Activated B cell treated with CpG ODN at 0.5 μM for 24 hours (primary cell): ENCODE measurements around the gene FAM13C. TPM values are rescaled to one million over a fixed set of nuclear protein-coding genes. Genes with fewer than 3 reads are reported as not detected.

Experiments used
- ATAC-seq: fragments of 200-7000 bp; cut with Tn5 transposase; one replicate; pipeline ENCODE4 v1.10.0; 2021; ENCODE audit warnings: low read depth, mild to moderate bottlenecking, moderate library complexity
- CTCF ChIA-PET: fragments of 350-600 bp; sonication (Branson Sonifier 250); formaldehyde crosslinking; loops from one replicate; lab custom pipeline; 2021; ENCODE audit warnings: antibody characterized with exemption; lab: Charles Lee
- POLR2A ChIA-PET: fragments of 350-600 bp; sonication (Branson Sonifier 250); formaldehyde crosslinking; loops from one replicate; lab custom pipeline; 2021; ENCODE audit warnings: antibody characterized with exemption; lab: Charles Lee
- DNase-seq: peaks from one replicate; pipeline ENCODE4 v3.0.0; 2022
- H3K27ac Mint-ChIP-seq: one replicate; pipeline ENCODE4 v1.8.0; 2020; ENCODE audit warnings: mixed read lengths
- H3K27me3 Mint-ChIP-seq: one replicate; pipeline ENCODE4 v1.8.0; 2021; ENCODE audit warnings: mixed read lengths
- H3K36me3 Mint-ChIP-seq: one replicate; pipeline ENCODE4 v1.8.0; 2021; ENCODE audit warnings: low read depth, mixed read lengths
- H3K4me1 Mint-ChIP-seq: one replicate; pipeline ENCODE4 v1.8.0; 2021; ENCODE audit warnings: mixed read lengths
- H3K4me3 Mint-ChIP-seq: one replicate; pipeline ENCODE4 v1.8.0; 2020; ENCODE audit warnings: mild to moderate bottlenecking, mixed read lengths
- H3K9me3 Mint-ChIP-seq: one replicate; pipeline ENCODE4 v1.8.0; 2020; ENCODE audit warnings: mixed read lengths
- CTCF ChIP-seq: fragments of 200-600 bp; IDR thresholded peaks from one replicate; pipeline ENCODE4 v1.8.0; 2022; ENCODE audit warnings: antibody characterized with exemption, mild to moderate bottlenecking
- intact Hi-C: fragments of 100-400 bp; cut with micrococcal nuclease; formaldehyde crosslinking; loops from one replicate; pipeline ENCODE4 v1.15.1; 2024
- total RNA-seq: library from RNA; stranded (reverse); gene quantifications from 2 replicates; pipeline ENCODE4 v1.2.3, GENCODE V29; 2022

Gene FAM13C
- total RNA-seq, 1 donor from 2014 or later: not detected

- TF ChIP-seq CTCF: no peak
- H3K36me3 Mint-ChIP-seq: no peaks in the 10 kb centered on the region
- no peak overlapping the region for H3K27ac Mint-ChIP-seq
- CTCF ChIA-PET: no interaction called here
- POLR2A ChIA-PET: no interaction called here
- peaks cover 11% of the 10 kb centered on the region for H3K27me3 Mint-ChIP-seq
- intact Hi-C loops: no loop called here
- no peak overlapping the region for H3K4me3 Mint-ChIP-seq
- H3K4me1 Mint-ChIP-seq: peaks cover 6% of the 10 kb centered on the region
- no peak for DNase-seq
- no peaks in the 10 kb centered on the region for H3K9me3 Mint-ChIP-seq
- ATAC-seq: no peak
Observed at GRCh38 chr10:59358576-59358975, 3.8 kb downstream of the FAM13C start.

GRCh38 chr10:59354434-59354833, 7.9 kb downstream of the FAM13C start:
- Mint-ChIP-seq H3K4me3 (no peak overlapping the region), H3K27ac (no peak overlapping the region), H3K27me3 (no peaks in the 10 kb centered on the region), H3K36me3 (no peaks in the 10 kb centered on the region), H3K9me3 (no peaks in the 10 kb centered on the region), H3K4me1 (no peaks in the 10 kb centered on the region)
- ChIA-PET CTCF (no interaction called here), POLR2A (no interaction called here)
- ATAC-seq: no peak
- no peak for TF ChIP-seq CTCF
- no peak for DNase-seq
- intact Hi-C loops: no loop called here

GRCh38 chr10:59350558-59350957, 11.8 kb downstream of the FAM13C start:
- Mint-ChIP-seq H3K27me3 (no peaks in the 10 kb centered on the region), H3K4me3 (no peak overlapping the region), H3K9me3 (no peaks in the 10 kb centered on the region), H3K27ac (no peak overlapping the region), H3K4me1 (no peaks in the 10 kb centered on the region), H3K36me3 (no peaks in the 10 kb centered on the region)
- intact Hi-C loops: no loop called here
- ChIA-PET POLR2A (no interaction called here), CTCF (no interaction called here)
- DNase-seq: no peak
- no peak for TF ChIP-seq CTCF
- no peak for ATAC-seq

- Mint-ChIP-seq H3K27ac (no peak overlapping the region), H3K27me3 (no peaks in the 10 kb centered on the region), H3K4me3 (no peak overlapping the region), H3K4me1 (no peaks in the 10 kb centered on the region), H3K9me3 (no peaks in the 10 kb centered on the region), H3K36me3 (no peaks in the 10 kb centered on the region)
- POLR2A ChIA-PET: no interaction called here
- ATAC-seq: no peak
- DNase-seq: no peak
- CTCF ChIA-PET: no interaction called here
- intact Hi-C loops: no loop called here
- no peak for TF ChIP-seq CTCF
Observed at GRCh38 chr10:59346321-59346720, 16.0 kb downstream of the FAM13C start.

GRCh38 chr10:59342723-59343122, 19.6 kb downstream of the FAM13C start:
- DNase-seq: no peak
- Mint-ChIP-seq H3K27me3 (no peaks in the 10 kb centered on the region), H3K27ac (no peak overlapping the region), H3K4me3 (no peak overlapping the region), H3K9me3 (no peaks in the 10 kb centered on the region), H3K4me1 (no peaks in the 10 kb centered on the region), H3K36me3 (no peaks in the 10 kb centered on the region)
- intact Hi-C loops: no loop called here
- TF ChIP-seq CTCF: no peak
- POLR2A ChIA-PET: no interaction called here
- ATAC-seq: no peak
- CTCF ChIA-PET: no interaction called here
